IPS-NIHi11 (cell line): ENCODE measurements around the gene KCTD20.

Source experiments
- DNase-seq: peaks from one replicate; pipeline ENCODE4 v3.0.0; 2012; ENCODE audit warnings: mixed read lengths, low spot score

Gene KCTD20

DNA sequence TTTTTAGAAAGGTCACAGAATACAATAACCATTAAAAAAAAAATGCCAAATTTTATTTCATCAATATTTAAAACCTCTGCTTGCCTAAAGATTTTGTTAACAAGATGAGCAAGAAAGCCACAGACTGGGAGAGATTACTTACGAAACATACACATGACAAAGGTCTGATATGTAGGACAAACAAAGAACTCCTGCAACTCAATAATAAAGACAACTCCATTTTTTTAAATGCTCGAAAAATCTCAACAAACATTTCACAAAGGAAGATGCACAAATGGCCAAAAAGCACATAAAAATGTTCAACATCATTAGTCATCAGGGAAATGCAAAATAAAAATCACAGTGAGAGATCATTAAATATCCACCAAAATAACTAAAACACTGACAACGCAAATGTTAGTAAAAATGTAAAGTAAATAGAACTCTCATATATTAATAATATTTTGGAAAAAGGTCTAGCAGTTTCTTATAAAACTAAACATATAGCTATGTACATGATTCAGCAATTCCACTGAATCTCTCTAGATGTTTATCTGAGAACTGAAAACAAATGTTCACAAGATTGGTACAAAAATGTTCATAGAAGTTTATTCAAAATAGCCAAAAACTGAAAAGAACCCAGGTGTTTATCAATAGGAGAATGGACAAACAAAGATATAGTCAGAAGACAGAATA lies 94.2 kb downstream of the KCTD20 start:
- DNase-seq = no peak

DNA sequence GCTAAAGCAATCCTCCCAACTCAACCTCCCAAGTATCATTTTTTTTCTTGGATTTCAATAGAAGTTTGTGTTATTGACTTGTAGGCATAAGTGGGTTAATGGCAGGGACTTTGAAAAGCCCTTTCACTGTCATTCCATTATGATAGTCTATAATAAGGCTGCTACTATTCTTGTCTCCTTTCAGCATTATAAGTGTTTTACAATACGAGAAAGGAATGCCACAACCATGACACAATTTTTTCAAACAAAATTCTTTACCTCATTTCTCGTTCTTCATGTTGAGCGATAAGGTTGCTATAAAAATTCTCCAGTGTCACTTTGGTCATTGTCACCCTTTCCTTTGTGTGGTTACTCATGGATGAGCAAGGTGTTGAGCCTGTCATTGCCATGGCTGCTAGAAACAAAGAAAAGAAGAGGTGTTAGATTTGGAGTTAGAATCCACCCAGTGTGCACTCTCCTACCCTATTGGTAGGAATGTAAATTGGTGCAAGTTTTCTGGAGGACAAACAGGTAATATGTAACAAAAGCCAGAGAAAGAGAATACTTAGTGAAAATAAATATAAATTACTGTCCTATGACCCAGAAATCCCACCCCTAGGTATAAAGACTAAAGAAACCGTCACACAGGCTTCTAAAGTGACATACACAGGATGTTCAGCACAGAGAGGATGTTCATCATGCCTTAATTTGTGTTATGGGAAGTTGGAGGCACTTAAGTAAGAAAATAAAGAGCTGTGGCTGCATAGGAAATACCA lies 97.2 kb downstream of the KCTD20 start:
- DNase-seq = no peak
